Fibroblast of villous mesenchyme (primary cell): ENCODE measurements around the gene TDP1. TPM values are rescaled to one million over a fixed set of nuclear protein-coding genes. Genes with fewer than 3 reads are reported as not detected.

Experiments
- DNase-seq: peaks from one replicate; pipeline ENCODE4 v3.0.0-alpha.2; 2010; ENCODE audit warnings: low read depth
- H3K4me3 ChIP-seq: 2 replicates; pipeline ENCODE4 v1.5.1; 2011; ENCODE audit warnings: low read depth, mild to moderate bottlenecking, low read length
- total RNA-seq: library from RNA; depleted of rRNA; stranded (reverse); fragments of >200 nt; gene quantifications from 2 replicates; pipeline ENCODE4 v1.2.3, GENCODE V29; 2012
- TF ChIP-seq, protein P1 (sequence below): IDR thresholded peaks from 2 replicates; pipeline ENCODE4 v1.5.1; 2012; ENCODE audit warnings: low read depth, mild to moderate bottlenecking, low read length; ENCODE audit not compliant: insufficient read depth

TDP1 gene
- total RNA-seq, 1 donor: 24.2 TPM

DNA sequence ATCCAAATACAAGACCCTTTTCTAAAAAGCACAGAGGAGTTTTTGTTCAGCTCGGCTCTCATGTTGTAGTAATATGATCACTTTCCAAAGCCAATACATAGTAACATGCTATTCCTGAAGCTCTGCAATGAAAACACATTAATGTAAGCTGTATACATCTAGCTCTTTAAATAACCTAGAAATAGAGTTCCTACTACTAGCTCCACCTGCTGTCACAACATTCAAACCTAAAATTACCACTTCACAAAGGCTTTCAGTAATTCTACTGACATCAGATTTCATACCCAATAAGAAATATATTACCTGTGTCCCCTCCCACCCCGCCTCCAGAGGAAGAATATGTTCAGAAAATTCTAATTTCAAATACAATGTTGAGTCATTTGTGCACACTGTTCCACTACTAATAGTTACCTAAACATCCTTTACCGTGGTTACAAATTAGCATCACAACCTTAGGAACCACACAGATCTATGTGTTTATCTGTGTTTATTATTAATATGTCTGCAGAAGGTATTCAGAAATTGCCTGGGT, 19.0 kb upstream of the TDP1 start:
- no peak for DNase-seq
- TF ChIP-seq, protein P1, sequence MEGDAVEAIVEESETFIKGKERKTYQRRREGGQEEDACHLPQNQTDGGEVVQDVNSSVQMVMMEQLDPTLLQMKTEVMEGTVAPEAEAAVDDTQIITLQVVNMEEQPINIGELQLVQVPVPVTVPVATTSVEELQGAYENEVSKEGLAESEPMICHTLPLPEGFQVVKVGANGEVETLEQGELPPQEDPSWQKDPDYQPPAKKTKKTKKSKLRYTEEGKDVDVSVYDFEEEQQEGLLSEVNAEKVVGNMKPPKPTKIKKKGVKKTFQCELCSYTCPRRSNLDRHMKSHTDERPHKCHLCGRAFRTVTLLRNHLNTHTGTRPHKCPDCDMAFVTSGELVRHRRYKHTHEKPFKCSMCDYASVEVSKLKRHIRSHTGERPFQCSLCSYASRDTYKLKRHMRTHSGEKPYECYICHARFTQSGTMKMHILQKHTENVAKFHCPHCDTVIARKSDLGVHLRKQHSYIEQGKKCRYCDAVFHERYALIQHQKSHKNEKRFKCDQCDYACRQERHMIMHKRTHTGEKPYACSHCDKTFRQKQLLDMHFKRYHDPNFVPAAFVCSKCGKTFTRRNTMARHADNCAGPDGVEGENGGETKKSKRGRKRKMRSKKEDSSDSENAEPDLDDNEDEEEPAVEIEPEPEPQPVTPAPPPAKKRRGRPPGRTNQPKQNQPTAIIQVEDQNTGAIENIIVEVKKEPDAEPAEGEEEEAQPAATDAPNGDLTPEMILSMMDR: peak; percentile 14
- H3K4me3 ChIP-seq: no peak overlapping the region

DNA sequence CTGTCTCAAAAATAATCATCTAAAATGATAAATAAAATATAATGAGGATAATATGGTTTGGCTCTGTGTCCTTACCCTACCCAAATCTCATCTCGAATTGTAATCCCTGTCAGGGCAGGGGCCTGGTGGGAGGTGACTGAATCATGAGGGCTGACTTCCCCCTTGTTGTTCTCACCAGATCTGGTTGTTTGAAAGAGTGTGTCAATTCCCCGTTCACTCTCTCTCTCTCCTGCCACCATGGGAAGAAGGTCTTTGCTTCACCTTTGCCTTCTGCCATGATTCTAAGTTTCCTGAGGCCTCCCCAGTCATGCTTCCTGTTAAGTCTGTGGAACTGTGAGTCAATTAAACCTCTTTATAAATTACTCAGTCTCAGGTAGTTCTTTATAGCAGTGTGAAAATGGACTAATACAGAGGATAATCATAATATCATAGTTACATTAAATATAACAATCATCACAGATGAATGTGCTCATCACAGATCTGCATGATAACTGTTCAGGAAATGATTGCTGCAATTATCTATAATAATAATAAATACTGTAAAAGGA, 13.8 kb upstream of the TDP1 start:
- TF ChIP-seq, protein P1: no peak
- no peak for DNase-seq
- H3K4me3 ChIP-seq: no peak overlapping the region

DNA sequence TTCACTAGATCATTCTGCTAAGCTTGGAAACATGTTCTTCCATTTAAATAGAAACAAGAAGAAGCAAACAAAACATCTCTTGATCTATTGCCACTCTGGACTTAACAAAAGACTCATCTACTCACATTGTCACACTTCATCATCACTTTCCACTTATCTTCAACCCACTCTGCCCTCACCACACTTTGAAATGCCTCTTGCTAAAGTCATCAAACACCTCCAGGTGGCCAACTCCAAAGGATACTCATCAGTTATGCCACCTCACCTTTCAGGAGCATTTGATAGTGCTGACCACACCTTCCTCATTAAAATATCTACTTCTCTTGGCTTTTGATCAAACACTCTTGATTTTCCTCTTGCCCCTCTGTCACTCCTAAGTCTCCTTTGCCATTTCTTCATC, 8.4 kb upstream of the TDP1 start:
- no peak overlapping the region for H3K4me3 ChIP-seq
- TF ChIP-seq, protein P1: no peak
- DNase-seq: no peak

DNA sequence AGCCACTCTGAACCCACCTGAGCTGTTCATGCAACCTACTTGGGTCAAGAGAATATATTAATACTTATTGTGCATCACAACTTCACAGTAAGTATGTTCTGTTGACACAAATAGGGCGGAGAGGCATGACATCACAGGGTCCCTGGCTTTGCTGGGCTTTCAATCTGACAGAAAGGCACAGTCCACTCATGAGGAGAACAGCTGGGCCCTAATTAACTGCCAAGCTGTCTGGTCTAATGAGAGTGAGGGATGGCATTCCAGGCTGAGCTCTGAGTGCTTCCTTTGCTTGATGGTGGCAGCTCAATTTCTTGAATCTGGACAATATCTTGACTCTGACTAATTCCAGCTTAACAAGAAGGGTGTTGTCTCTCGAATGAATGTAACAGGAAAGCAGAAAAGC, 3.2 kb upstream of the TDP1 start:
- no peak overlapping the region for H3K4me3 ChIP-seq
- TF ChIP-seq, protein P1: no peak
- DNase-seq: no peak

DNA sequence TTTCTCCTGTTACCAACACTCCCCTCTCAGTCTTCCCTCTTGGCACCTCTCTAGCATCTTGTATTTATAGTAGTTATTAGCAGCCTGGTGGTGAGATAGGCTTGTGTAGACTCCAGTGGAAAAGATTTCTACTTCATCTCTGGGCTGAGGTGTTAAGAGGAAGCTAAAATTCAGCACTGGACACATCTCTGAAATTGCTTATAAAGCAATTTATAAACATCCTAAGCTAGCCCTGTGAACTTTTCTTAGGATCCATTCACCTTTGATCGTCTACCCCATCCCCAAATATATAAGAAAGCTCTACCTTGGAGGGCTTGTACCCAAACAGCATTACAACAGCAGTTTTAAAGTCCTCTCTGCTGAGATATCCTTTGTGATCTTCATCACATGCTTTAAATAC, 2.1 kb upstream of the TDP1 start:
- TF ChIP-seq, protein P1: no peak

DNA sequence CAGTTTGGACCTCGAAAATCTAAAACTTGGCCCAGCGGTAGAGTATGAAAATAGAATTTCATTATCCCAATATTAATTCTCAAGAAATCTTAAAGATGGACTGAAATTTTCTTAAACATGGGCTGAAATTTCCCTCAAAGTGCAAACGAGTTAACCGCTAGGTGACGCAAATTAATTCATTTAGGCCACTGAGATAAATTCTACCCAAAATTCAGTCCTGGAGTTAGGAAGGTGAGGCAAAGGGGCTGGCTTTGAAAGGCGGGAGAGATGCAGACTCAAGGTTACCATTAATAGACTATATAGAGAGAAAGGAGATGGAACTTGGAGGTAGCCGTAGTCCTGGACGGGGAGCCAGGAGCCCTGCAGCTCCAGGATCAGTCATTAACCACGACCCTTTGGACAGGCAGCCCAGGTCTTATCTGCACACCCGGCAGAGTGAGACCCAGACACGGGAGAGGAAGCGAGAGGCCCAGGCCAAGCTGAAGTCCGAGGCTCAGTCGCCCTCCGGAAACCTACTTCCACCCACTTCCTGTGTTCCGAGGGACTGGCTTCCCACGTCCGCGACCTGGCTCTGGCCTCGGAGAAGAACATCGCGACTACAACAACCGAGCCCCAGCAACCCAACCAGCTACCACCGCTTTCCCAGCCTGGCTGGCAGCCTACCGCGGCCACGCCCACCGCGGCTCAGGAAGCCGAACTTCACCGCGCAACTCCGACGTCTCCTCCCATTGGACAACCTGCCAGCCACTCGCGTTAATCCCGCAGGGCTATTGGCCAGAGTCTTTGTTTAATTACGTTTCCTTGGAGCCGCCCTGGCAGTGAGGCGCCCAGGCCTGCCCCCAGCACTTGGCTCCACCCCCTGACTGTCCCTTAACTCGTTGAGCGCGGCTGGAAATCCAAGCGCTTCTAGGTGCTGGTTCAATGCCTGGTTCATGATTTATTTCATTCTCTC, 1.4 kb upstream of the TDP1 start, which contains the start of gene EFCAB11:
Gene EFCAB11, minus strand, starts transcription at position 661 of the 952 bp plus-strand sequence. Its CDS starts 70 bp downstream, at position 591.
- TF ChIP-seq, protein P1: no peak
- DNase-seq: peak; percentile 98
- peak within 1 kb of the TSS; percentile 84 for H3K4me3 ChIP-seq

More for the DNA sequence above, 2.1 kb upstream of the TDP1 start:
- no peak for DNase-seq
- H3K4me3 ChIP-seq: peak overlapping the region; percentile 84
